ENCODE results near the gene DAPK1.

DAPK1 gene

GRCh38 chr9:87481890-87482855, 15.5 kb upstream of the DAPK1 start:
- H3K4me2 ChIP-seq (ENCODE audit: low read depth, low read length), result no peak overlapping the region
- H3K27me3 ChIP-seq (replicated peaks; ENCODE audit: insufficient read depth, low read length), result no peaks in the 10 kb centered on the region
- TF ChIP-seq CTCF (IDR thresholded peaks at IDR 0.05; ENCODE audit: low read length) (no peak), EZH2 (optimal IDR thresholded peaks at IDR 0.05; ENCODE audit: low read depth, low read length) (no peak), EZH2phosphoT487 (IDR thresholded peaks at IDR 0.05; ENCODE audit: low read length) (no peak)
- no peaks in the 10 kb centered on the region for H3K9me3 ChIP-seq (replicated peaks; ENCODE audit: insufficient read depth, low read length)
- no peak overlapping the region for H3K9ac ChIP-seq (ENCODE audit: low read length)
- no peak overlapping the region for H2AFZ ChIP-seq (ENCODE audit: low read length)
- DNase-seq, result no peak
- no peak overlapping the region for H3K4me3 ChIP-seq (ENCODE audit: low read length)
- H3K4me1 ChIP-seq (ENCODE audit: low read length), result 0 out of 2 replicates have a peak, but pooled peaks cover 5% of the 10 kb centered on the region
- no peaks in the 10 kb centered on the region for H4K20me1 ChIP-seq (ENCODE audit: insufficient read depth, low read length)
- no peaks in the 10 kb centered on the region for H3K36me3 ChIP-seq (replicated peaks; ENCODE audit: insufficient read depth, low read length)
- H3K79me2 ChIP-seq (ENCODE audit: low read length), result no peaks in the 10 kb centered on the region
- H3K9me2 ChIP-seq (replicated peaks; ENCODE audit: insufficient read depth, low read length), result no peaks in the 10 kb centered on the region
- H3K27ac ChIP-seq (ENCODE audit: low read length), result no peak overlapping the region
- H3F3A ChIP-seq (ENCODE audit: insufficient read depth, low read length), result no peaks in the 10 kb centered on the region

GRCh38 chr9:87490225-87490624, 7.4 kb upstream of the DAPK1 start:
- Histone ChIP-seq H3K79me2 (ENCODE audit: low read length) (no peaks in the 10 kb centered on the region), H3K4me1 (ENCODE audit: low read length) (peaks cover 9% of the 10 kb centered on the region), H3F3A (ENCODE audit: insufficient read depth, low read length) (peaks cover 8% of the 10 kb centered on the region; the same call in 1 of the 2 replicates), H3K9me3 (replicated peaks; ENCODE audit: insufficient read depth, low read length) (no peaks in the 10 kb centered on the region), H3K36me3 (replicated peaks; ENCODE audit: insufficient read depth, low read length) (no peaks in the 10 kb centered on the region), H3K4me2 (ENCODE audit: low read depth, low read length) (no peak overlapping the region), H4K20me1 (ENCODE audit: insufficient read depth, low read length) (no peaks in the 10 kb centered on the region), H3K27me3 (replicated peaks; ENCODE audit: insufficient read depth, low read length) (no peaks in the 10 kb centered on the region), H3K27ac (ENCODE audit: low read length) (no peak overlapping the region), H3K9ac (ENCODE audit: low read length) (no peak overlapping the region), H3K4me3 (ENCODE audit: low read length) (no peak overlapping the region), H2AFZ (ENCODE audit: low read length) (no peak overlapping the region), H3K9me2 (replicated peaks; ENCODE audit: insufficient read depth, low read length) (no peaks in the 10 kb centered on the region)
- DNase-seq, result no peak
- TF ChIP-seq EZH2 (optimal IDR thresholded peaks at IDR 0.05; ENCODE audit: low read depth, low read length) (no peak), CTCF (IDR thresholded peaks at IDR 0.05; ENCODE audit: low read length) (no peak), EZH2phosphoT487 (IDR thresholded peaks at IDR 0.05; ENCODE audit: low read length) (no peak)

GRCh38 chr9:87490907-87491306, 6.8 kb upstream of the DAPK1 start:
- H3K9me3 ChIP-seq (replicated peaks; ENCODE audit: insufficient read depth, low read length), result no peaks in the 10 kb centered on the region
- no peaks in the 10 kb centered on the region for H3K79me2 ChIP-seq (ENCODE audit: low read length)
- H3K4me1 ChIP-seq (ENCODE audit: low read length), result peaks cover 16% of the 10 kb centered on the region
- H3K9ac ChIP-seq (ENCODE audit: low read length), result no peak overlapping the region
- peaks cover 14% of the 10 kb centered on the region for H3F3A ChIP-seq (ENCODE audit: insufficient read depth, low read length)
- H3K4me2 ChIP-seq (ENCODE audit: low read depth, low read length), result no peak overlapping the region
- no peak overlapping the region for H3K27ac ChIP-seq (ENCODE audit: low read length)
- no peak overlapping the region for H3K4me3 ChIP-seq (ENCODE audit: low read length)
- no peaks in the 10 kb centered on the region for H3K9me2 ChIP-seq (replicated peaks; ENCODE audit: insufficient read depth, low read length)
- H4K20me1 ChIP-seq (ENCODE audit: insufficient read depth, low read length), result no peaks in the 10 kb centered on the region
- H3K27me3 ChIP-seq (replicated peaks; ENCODE audit: insufficient read depth, low read length), result no peaks in the 10 kb centered on the region
- no peaks in the 10 kb centered on the region for H3K36me3 ChIP-seq (replicated peaks; ENCODE audit: insufficient read depth, low read length)
- TF ChIP-seq CTCF (IDR thresholded peaks at IDR 0.05; ENCODE audit: low read length), result no peak
- TF ChIP-seq EZH2phosphoT487 (IDR thresholded peaks at IDR 0.05; ENCODE audit: low read length), result no peak
- no peak for TF ChIP-seq EZH2 (optimal IDR thresholded peaks at IDR 0.05; ENCODE audit: low read depth, low read length)
- no peak overlapping the region for H2AFZ ChIP-seq (ENCODE audit: low read length)
- DNase-seq, result no peak
